Vagina (tissue), 2 donors: ENCODE measurements around the gene VPS8.

Source experiments
- POLR2A ChIP-seq, 2 donors: fragments of 450-650 bp; IDR thresholded peaks; one replicate each; pipeline ENCODE4 v1.6.1; 2017; ENCODE audit warnings: antibody characterized with exemption in 2 of 2, mild to moderate bottlenecking in 2 of 2, moderate library complexity in 2 of 2
- POLR2AphosphoS5 ChIP-seq, 2 donors: sonication (generic); formaldehyde crosslinking; IDR thresholded peaks; one replicate each; pipeline ENCODE4 v1.9.0; 2017; ENCODE audit warnings: antibody characterized with exemption in 2 of 2, mild to moderate bottlenecking in 2 of 2, low read depth in 1 of 2; ENCODE audit not compliant: insufficient read depth in 1 of 2
- TF ChIP-seq, protein P1 (sequence below), 3 experiments: fragments of 450-650 bp in 2 of 3; fragments of 200-600 bp in 1 of 3; sonication (generic) in 1 of 3; IDR thresholded peaks; one replicate each; pipeline ENCODE4 v1.5.1; 2017 to 2019; ENCODE audit warnings: antibody characterized with exemption in 3 of 3, mild to moderate bottlenecking in 2 of 3, moderate library complexity in 2 of 3

DNA sequence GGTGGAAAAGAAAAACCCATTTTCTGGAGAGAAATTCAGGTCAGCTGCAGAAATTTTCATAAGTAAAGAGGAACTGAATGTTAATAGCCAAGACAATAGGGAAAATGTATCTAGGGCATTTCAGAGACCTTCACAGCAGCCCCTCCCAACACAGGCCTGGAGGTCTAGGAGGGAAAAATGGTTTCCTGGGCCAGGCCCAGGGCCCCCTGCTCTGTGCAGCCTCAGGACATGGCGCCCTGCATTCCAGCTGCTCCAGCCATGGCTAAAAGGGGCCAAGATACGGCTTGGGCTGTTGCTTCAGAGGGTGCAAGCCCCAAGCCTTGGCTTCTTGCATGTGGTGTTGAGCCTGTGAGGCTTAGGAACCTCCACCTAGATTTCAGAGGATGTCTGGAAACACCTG lies 248.7 kb downstream of the VPS8 start:
- TF ChIP-seq, protein P1, sequence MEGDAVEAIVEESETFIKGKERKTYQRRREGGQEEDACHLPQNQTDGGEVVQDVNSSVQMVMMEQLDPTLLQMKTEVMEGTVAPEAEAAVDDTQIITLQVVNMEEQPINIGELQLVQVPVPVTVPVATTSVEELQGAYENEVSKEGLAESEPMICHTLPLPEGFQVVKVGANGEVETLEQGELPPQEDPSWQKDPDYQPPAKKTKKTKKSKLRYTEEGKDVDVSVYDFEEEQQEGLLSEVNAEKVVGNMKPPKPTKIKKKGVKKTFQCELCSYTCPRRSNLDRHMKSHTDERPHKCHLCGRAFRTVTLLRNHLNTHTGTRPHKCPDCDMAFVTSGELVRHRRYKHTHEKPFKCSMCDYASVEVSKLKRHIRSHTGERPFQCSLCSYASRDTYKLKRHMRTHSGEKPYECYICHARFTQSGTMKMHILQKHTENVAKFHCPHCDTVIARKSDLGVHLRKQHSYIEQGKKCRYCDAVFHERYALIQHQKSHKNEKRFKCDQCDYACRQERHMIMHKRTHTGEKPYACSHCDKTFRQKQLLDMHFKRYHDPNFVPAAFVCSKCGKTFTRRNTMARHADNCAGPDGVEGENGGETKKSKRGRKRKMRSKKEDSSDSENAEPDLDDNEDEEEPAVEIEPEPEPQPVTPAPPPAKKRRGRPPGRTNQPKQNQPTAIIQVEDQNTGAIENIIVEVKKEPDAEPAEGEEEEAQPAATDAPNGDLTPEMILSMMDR (IDR thresholded peaks at IDR 0.05), result no peak
- no peak for TF ChIP-seq POLR2AphosphoS5 (IDR thresholded peaks at IDR 0.05; ENCODE audit: insufficient read depth in 1 of 2, low read depth in 1 of 2)
- no peak for TF ChIP-seq POLR2A (IDR thresholded peaks at IDR 0.05)
